ENCODE data around the gene POLR1C.
"Not testable (repeated sequence)": the region's sequence is repeated elsewhere in the genome, so short reads cannot be mapped to it uniquely, and the experiment has no call there.

The POLR1C gene, protein sequence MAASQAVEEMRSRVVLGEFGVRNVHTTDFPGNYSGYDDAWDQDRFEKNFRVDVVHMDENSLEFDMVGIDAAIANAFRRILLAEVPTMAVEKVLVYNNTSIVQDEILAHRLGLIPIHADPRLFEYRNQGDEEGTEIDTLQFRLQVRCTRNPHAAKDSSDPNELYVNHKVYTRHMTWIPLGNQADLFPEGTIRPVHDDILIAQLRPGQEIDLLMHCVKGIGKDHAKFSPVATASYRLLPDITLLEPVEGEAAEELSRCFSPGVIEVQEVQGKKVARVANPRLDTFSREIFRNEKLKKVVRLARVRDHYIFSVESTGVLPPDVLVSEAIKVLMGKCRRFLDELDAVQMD

DNA sequence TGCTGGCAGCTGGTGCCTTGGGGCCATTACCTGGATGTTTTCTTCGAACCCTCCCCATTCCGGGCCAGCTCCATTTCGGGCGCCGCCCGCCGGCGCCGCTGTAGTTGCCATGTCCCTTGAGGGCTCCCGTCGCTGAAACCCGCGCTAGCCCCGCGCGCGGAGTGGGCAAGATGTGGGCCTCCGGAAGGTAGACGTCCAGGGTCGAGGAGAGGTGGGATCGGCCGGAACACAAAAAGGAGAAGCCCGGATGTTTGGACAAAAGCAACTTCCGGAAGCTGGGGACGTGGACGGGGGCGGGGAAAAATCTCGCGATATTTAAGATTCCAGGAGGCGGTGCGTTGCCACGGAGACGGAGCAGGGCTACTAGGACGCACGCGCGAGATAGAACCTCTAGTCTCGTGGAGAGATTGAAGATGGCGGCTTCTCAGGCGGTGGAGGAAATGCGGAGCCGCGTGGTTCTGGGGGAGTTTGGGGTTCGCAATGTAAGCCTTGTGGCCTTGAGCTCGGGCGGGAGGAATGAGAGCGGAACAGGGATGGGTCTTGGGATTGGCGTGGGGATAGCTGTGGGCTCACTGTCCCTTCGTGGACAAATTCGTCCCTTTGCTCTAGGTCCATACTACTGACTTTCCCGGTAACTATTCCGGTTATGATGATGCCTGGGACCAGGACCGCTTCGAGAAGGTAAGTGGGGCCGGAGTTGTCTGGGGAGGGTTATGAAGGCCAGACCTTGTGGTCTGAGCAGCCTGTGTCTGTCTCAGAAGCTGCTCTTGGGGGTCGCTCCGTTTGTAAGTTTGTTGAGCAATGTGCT, at the start of gene POLR1C, which contains the start of gene YIPF3:
TSS of gene POLR1C (plus strand) at position 393 of the 808 bp plus-strand sequence. CDS start at position 414, 21 bp downstream.
TSS of gene YIPF3 (minus strand) at position 230 of the 808 bp plus-strand sequence. CDS start at position 111, 119 bp downstream.
- TF ChIP-seq, protein P1, sequence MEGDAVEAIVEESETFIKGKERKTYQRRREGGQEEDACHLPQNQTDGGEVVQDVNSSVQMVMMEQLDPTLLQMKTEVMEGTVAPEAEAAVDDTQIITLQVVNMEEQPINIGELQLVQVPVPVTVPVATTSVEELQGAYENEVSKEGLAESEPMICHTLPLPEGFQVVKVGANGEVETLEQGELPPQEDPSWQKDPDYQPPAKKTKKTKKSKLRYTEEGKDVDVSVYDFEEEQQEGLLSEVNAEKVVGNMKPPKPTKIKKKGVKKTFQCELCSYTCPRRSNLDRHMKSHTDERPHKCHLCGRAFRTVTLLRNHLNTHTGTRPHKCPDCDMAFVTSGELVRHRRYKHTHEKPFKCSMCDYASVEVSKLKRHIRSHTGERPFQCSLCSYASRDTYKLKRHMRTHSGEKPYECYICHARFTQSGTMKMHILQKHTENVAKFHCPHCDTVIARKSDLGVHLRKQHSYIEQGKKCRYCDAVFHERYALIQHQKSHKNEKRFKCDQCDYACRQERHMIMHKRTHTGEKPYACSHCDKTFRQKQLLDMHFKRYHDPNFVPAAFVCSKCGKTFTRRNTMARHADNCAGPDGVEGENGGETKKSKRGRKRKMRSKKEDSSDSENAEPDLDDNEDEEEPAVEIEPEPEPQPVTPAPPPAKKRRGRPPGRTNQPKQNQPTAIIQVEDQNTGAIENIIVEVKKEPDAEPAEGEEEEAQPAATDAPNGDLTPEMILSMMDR (IDR thresholded peaks at IDR 0.05; ENCODE audit: insufficient read depth, low read length, poor library complexity, severe bottlenecking): no peak
- TF ChIP-seq EZH2phosphoT487 (conservative IDR thresholded peaks at IDR 0.05; ENCODE audit: low read length): no peak
- H3K9me3 ChIP-seq (ENCODE audit: insufficient read depth, low read length): no peaks in the 10 kb centered on the region
- no peaks in the 10 kb centered on the region for H3K27me3 ChIP-seq (ENCODE audit: low read length)
- H3K79me2 ChIP-seq (ENCODE audit: insufficient read depth, low read length): peaks cover 44% of the 10 kb centered on the region
- H3K9me2 ChIP-seq (replicated peaks; ENCODE audit: insufficient read depth, low read length): no peaks in the 10 kb centered on the region
- peaks cover 19% of the 10 kb centered on the region; the same call in 1 of the 2 replicates for H3K36me3 ChIP-seq (ENCODE audit: low read length)
- H4K20me1 ChIP-seq (ENCODE audit: low read depth, low read length): no peaks in the 10 kb centered on the region
- H2AFZ ChIP-seq (ENCODE audit: low read depth, low read length, severe bottlenecking): peak within 1 kb of the TSS; percentile 82
- H3F3A ChIP-seq (ENCODE audit: insufficient read depth): 0 out of 2 replicates have a peak, but pooled peaks cover 9% of the 10 kb centered on the region
- peak within 1 kb of the TSS; percentile 86 for H3K9ac ChIP-seq (ENCODE audit: low read length)
- peak within 1 kb of the TSS; percentile 88 for H3K4me3 ChIP-seq (ENCODE audit: insufficient read depth, low read length, poor library complexity, severe bottlenecking)
- peak within 1 kb of the TSS; percentile 62 for H3K4me2 ChIP-seq (ENCODE audit: low read depth, low read length, poor library complexity, severe bottlenecking)
- peak within 1 kb of the TSS; percentile 47 for H3K27ac ChIP-seq (ENCODE audit: low read depth, low read length)

DNA sequence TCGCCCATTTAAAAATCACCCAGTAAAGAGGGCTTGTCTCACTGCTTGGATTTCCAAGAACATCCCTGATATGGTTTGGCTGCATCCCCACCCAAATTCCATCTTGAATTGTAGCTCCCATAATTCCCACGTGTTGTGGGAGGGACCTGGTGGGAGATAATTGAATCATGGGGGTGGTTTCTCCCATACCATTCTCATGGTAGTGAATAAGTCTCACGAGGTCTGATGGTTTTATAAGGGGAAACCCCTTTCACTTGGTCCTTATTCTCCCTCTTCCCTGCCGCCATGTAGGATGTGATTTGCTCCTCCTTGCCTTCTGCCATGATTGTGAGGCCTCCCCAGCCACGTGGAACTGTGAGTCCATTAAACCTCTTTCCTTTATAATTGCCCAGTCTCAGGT, 49.6 kb upstream of the POLR1C start:
- H3K9me2 ChIP-seq (replicated peaks; ENCODE audit: insufficient read depth, low read length); H3K4me3 ChIP-seq (ENCODE audit: insufficient read depth, low read length, poor library complexity, severe bottlenecking); H3K27ac ChIP-seq (ENCODE audit: low read depth, low read length); H2AFZ ChIP-seq (ENCODE audit: low read depth, low read length, severe bottlenecking); H4K20me1 ChIP-seq (ENCODE audit: low read depth, low read length); H3F3A ChIP-seq (ENCODE audit: insufficient read depth); H3K9ac ChIP-seq (ENCODE audit: low read length); H3K9me3 ChIP-seq (ENCODE audit: insufficient read depth, low read length); H3K36me3 ChIP-seq (ENCODE audit: low read length); H3K79me2 ChIP-seq (ENCODE audit: insufficient read depth, low read length); H3K27me3 ChIP-seq (ENCODE audit: low read length); H3K4me2 ChIP-seq (ENCODE audit: low read depth, low read length, poor library complexity, severe bottlenecking): not testable (repeated sequence)

DNA sequence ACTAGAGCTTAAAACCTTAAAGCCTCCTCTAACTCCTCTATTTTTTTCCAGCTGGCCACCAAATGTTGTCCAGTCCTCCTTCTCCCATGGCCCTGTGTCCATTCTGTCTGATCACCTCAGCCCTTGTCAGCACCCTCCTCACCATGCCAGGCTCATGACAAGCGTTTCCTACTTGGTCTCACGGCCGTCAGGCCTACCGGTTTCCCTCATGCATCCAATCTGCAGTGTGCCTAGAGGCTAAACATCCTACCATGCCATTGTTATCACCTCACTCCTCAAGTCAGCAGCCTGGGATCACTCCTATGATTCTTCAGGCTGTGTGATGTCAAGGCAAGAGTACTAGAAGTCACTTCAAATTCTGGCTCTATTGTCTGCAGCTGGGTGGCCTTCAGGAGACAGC, 49.1 kb upstream of the POLR1C start:
- H2AFZ ChIP-seq (ENCODE audit: low read depth, low read length, severe bottlenecking): no peak overlapping the region
- no peaks in the 10 kb centered on the region for H3K9me2 ChIP-seq (replicated peaks; ENCODE audit: insufficient read depth, low read length)
- no peak overlapping the region for H3K4me2 ChIP-seq (ENCODE audit: low read depth, low read length, poor library complexity, severe bottlenecking)
- H4K20me1 ChIP-seq (ENCODE audit: low read depth, low read length): no peaks in the 10 kb centered on the region
- H3K27me3 ChIP-seq (ENCODE audit: low read length): no peaks in the 10 kb centered on the region
- no peak for TF ChIP-seq EZH2phosphoT487 (conservative IDR thresholded peaks at IDR 0.05; ENCODE audit: low read length)
- TF ChIP-seq, protein P1 (IDR thresholded peaks at IDR 0.05; ENCODE audit: insufficient read depth, low read length, poor library complexity, severe bottlenecking): no peak
- H3K36me3 ChIP-seq (ENCODE audit: low read length): no peaks in the 10 kb centered on the region
- H3K27ac ChIP-seq (ENCODE audit: low read depth, low read length): no peak overlapping the region
- no peak overlapping the region for H3K9ac ChIP-seq (ENCODE audit: low read length)
- H3K4me3 ChIP-seq (ENCODE audit: insufficient read depth, low read length, poor library complexity, severe bottlenecking): no peak overlapping the region
- no peaks in the 10 kb centered on the region for H3K9me3 ChIP-seq (ENCODE audit: insufficient read depth, low read length)
- no peaks in the 10 kb centered on the region for H3K79me2 ChIP-seq (ENCODE audit: insufficient read depth, low read length)
- H3F3A ChIP-seq (ENCODE audit: insufficient read depth): no peaks in the 10 kb centered on the region
